ENCODE data around the gene DKC1.

The DKC1 gene

GRCh38 chrX:154737136-154737535 is 25.5 kb upstream of the DKC1 start:
- no peak for DNase-seq (ENCODE audit: low read depth)

GRCh38 chrX:154738011-154738738 is 24.5 kb upstream of the DKC1 start:
- no peak for DNase-seq (ENCODE audit: low read depth)

GRCh38 chrX:154739952-154740465 is 22.7 kb upstream of the DKC1 start:
- no peak for DNase-seq (ENCODE audit: low read depth)

- no peak for DNase-seq (ENCODE audit: low read depth)
These were observed 20.1 kb upstream of the DKC1 start for GRCh38 chrX:154742613-154743012.

GRCh38 chrX:154748712-154749339 is 13.8 kb upstream of the DKC1 start:
- no peak for DNase-seq (ENCODE audit: low read depth)

GRCh38 chrX:154749856-154750255 is 12.8 kb upstream of the DKC1 start:
- no peak for DNase-seq (ENCODE audit: low read depth)

- DNase-seq (ENCODE audit: low read depth), result no peak
These were observed 12.1 kb upstream of the DKC1 start, which contains the start of gene GAB3 for GRCh38 chrX:154750301-154751202. Gene GAB3, minus strand, starts transcription at chrX:154751077. Its CDS starts 52 bp downstream, at chrX:154751025.

- no peak for DNase-seq (ENCODE audit: low read depth)
These were observed 11.4 kb upstream of the DKC1 start for GRCh38 chrX:154751203-154751668.

GRCh38 chrX:154751669-154752271 is 10.9 kb upstream of the DKC1 start:
- DNase-seq (ENCODE audit: low read depth), result no peak

- DNase-seq (ENCODE audit: low read depth), result no peak
These were observed 4.0 kb upstream of the DKC1 start for GRCh38 chrX:154758696-154759095.

GRCh38 chrX:154761977-154762536 is 607 bp upstream of the DKC1 start:
- DNase-seq (ENCODE audit: low read depth), result no peak

GRCh38 chrX:154774622-154775021 is 12.0 kb downstream of the DKC1 start:
- DNase-seq (ENCODE audit: low read depth), result no peak

GRCh38 chrX:154775419-154776349 is 13.0 kb downstream of the DKC1 start:
- DNase-seq (ENCODE audit: low read depth), result no peak

GRCh38 chrX:154776753-154777152 is 14.1 kb downstream of the DKC1 start:
- no peak for DNase-seq (ENCODE audit: low read depth)

GRCh38 chrX:154779261-154779660 is 16.6 kb downstream of the DKC1 start:
- DNase-seq (ENCODE audit: low read depth), result no peak

- DNase-seq (ENCODE audit: low read depth), result no peak
These were observed 18.3 kb downstream of the DKC1 start for GRCh38 chrX:154780968-154781367.

- DNase-seq (ENCODE audit: low read depth), result no peak
These were observed 21.7 kb downstream of the DKC1 start for GRCh38 chrX:154784149-154784995.

GRCh38 chrX:154785716-154786115 is 23.1 kb downstream of the DKC1 start:
- no peak for DNase-seq (ENCODE audit: low read depth)

- no peak for DNase-seq (ENCODE audit: low read depth)
These were observed 28.8 kb downstream of the DKC1 start for GRCh38 chrX:154791467-154791866.

Measured in stimulated activated CD8-positive, alpha-beta memory T cell treated with anti-CD3 and anti-CD28 coated beads, Interleukin-15, amount 100 ng/mL, for 24 hours (primary cell).